SU-DHL-6 (cell line): ENCODE results near the gene NHLRC2.

ENCODE experiments used
- H2AFZ ChIP-seq: fragments of 200-600 bp; sonication (generic); 2 replicates; pipeline ENCODE4 v1.6.1; 2014; ENCODE audit warnings: low read depth, mild to moderate bottlenecking, moderate library complexity, mixed read lengths, antibody characterized with exemption, low read length; ENCODE audit not compliant: severe bottlenecking
- H3F3A ChIP-seq: fragments of 200-600 bp; shearing (Covaris generic); 2 replicates; pipeline ENCODE4 v1.6.0; 2016; ENCODE audit warnings: antibody characterized with exemption, mild to moderate bottlenecking; ENCODE audit not compliant: insufficient read depth
- H3K27ac ChIP-seq: fragments of 200-600 bp; sonication (generic); 2 replicates; pipeline ENCODE4 v1.5.1; 2016; ENCODE audit warnings: low read depth, mild to moderate bottlenecking, low read length, moderate library complexity, mixed read lengths
- H3K27me3 ChIP-seq: fragments of 200-600 bp; sonication (generic), shearing (Covaris generic); 2 replicates; pipeline ENCODE4 v1.6.0; 2014; ENCODE audit warnings: mild to moderate bottlenecking, low read length
- H3K36me3 ChIP-seq: fragments of 200-600 bp; sonication (generic); 2 replicates; pipeline ENCODE4 v1.6.1; 2014; ENCODE audit warnings: mild to moderate bottlenecking, low read length, mixed read lengths
- H3K4me2 ChIP-seq: fragments of 300-600, 200-600 bp; shearing (Covaris generic), sonication (generic); 2 replicates; pipeline ENCODE4 v1.6.0; 2014; ENCODE audit warnings: low read length, low read depth, mild to moderate bottlenecking; ENCODE audit not compliant: poor library complexity, severe bottlenecking
- H3K4me3 ChIP-seq: fragments of 200-600 bp; sonication (generic); 2 replicates; pipeline ENCODE4 v1.5.1; 2014; ENCODE audit warnings: antibody characterized with exemption, low read length, mild to moderate bottlenecking, mixed read lengths; ENCODE audit not compliant: insufficient read depth, poor library complexity, severe bottlenecking
- H3K79me2 ChIP-seq: fragments of 200-600 bp; sonication (generic); 2 replicates; pipeline ENCODE4 v1.6.1; 2014; ENCODE audit warnings: mild to moderate bottlenecking, low read length, moderate library complexity; ENCODE audit not compliant: insufficient read depth
- H3K9ac ChIP-seq: fragments of 200-600 bp; sonication (generic); 2 replicates; pipeline ENCODE4 v1.7.0; 2014; ENCODE audit warnings: mild to moderate bottlenecking, low read length
- H3K9me2 ChIP-seq: fragments of 200-600 bp; sonication (generic); replicated peaks from 2 replicates; pipeline ENCODE4 v1.6.1; 2014; ENCODE audit warnings: low read length; ENCODE audit not compliant: insufficient read depth
- H3K9me3 ChIP-seq: fragments of 200-600 bp; sonication (generic); 2 replicates; pipeline ENCODE4 v1.6.1; 2014; ENCODE audit warnings: low read length, mixed read lengths; ENCODE audit not compliant: insufficient read depth
- H4K20me1 ChIP-seq: fragments of 200-600 bp; sonication (generic); 2 replicates; pipeline ENCODE4 v1.6.1; 2014; ENCODE audit warnings: low read depth, mild to moderate bottlenecking, antibody characterized with exemption, low read length, moderate library complexity, mixed read lengths
- EZH2phosphoT487 ChIP-seq: fragments of 200-600 bp; sonication (generic), shearing (Covaris generic); conservative IDR thresholded peaks from 2 replicates; pipeline ENCODE4 v1.6.1; 2018; ENCODE audit warnings: mild to moderate bottlenecking, antibody characterized with exemption, low read length, moderate library complexity, mixed read lengths
- TF ChIP-seq, protein P1 (sequence below): fragments of 200-600 bp; sonication (generic); IDR thresholded peaks from one replicate; pipeline ENCODE4 v1.5.1; 2017; ENCODE audit warnings: antibody characterized with exemption, mild to moderate bottlenecking, low read length, moderate library complexity; ENCODE audit not compliant: insufficient read depth, poor library complexity, severe bottlenecking

Gene NHLRC2

DNA sequence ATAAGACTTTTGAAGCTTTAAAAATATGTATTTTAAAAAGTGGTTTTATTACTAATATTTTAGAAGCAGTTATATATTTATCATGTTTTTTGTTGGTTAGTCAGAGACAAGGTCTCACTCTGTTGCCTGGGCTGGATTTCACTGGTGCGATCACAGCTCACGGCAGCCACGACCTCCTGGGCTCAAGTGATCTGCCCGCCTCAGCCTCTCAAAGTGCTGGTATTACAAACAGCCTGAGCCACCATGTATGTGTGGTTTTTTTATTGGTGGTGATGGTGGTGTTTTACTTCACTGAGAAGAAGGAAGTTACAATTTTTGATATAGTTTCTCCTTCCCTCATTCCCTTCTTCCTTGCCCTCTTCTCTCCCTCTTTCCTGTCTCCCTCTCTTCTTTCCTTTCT lies 13.4 kb downstream of the NHLRC2 start:
- Histone ChIP-seq H3K9me3 (no peaks in the 10 kb centered on the region), H3K36me3 (peaks cover 13% of the 10 kb centered on the region; the same call in 1 of the 2 replicates), H3F3A (peaks cover 11% of the 10 kb centered on the region; the same call in 1 of the 2 replicates), H3K4me2 (no peak overlapping the region), H3K9ac (no peak overlapping the region), H3K9me2 (no peaks in the 10 kb centered on the region), H4K20me1 (no peaks in the 10 kb centered on the region), H3K4me3 (no peak overlapping the region), H3K27ac (no peak overlapping the region), H3K79me2 (peaks cover 44% of the 10 kb centered on the region), H3K27me3 (no peaks in the 10 kb centered on the region), H2AFZ (no peak overlapping the region)
- no peak for TF ChIP-seq EZH2phosphoT487

DNA sequence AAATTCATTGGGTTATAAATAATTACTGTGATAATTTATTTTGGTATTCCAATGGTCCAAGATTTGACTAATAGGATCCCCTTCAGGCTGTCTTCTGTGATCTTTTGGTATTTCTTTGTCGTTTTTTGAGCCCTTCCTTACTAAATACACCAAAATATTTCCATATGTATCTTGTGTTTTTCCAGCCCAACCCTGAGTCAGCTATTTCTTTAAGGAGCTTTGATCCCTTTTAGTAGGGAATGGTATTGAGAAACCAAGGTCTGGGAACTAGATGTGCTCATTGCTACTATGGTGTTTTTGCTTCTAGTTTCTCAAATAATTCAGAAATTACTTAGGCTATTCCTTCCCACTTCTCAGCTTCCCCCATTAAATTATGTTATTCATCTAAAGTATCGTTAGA lies 15.3 kb downstream of the NHLRC2 start:
- Histone ChIP-seq H3K4me2 (no peak overlapping the region), H3K79me2 (peaks cover 52% of the 10 kb centered on the region), H3K4me3 (no peak overlapping the region), H3K9ac (no peak overlapping the region), H3K27ac (no peak overlapping the region), H2AFZ (no peak overlapping the region), H4K20me1 (no peaks in the 10 kb centered on the region), H3K27me3 (no peaks in the 10 kb centered on the region), H3K9me2 (no peaks in the 10 kb centered on the region), H3K36me3 (peaks cover 7% of the 10 kb centered on the region; the same call in 1 of the 2 replicates), H3K9me3 (no peaks in the 10 kb centered on the region), H3F3A (peaks cover 11% of the 10 kb centered on the region; the same call in 1 of the 2 replicates)
- TF ChIP-seq EZH2phosphoT487 = no peak
- TF ChIP-seq, protein P1, sequence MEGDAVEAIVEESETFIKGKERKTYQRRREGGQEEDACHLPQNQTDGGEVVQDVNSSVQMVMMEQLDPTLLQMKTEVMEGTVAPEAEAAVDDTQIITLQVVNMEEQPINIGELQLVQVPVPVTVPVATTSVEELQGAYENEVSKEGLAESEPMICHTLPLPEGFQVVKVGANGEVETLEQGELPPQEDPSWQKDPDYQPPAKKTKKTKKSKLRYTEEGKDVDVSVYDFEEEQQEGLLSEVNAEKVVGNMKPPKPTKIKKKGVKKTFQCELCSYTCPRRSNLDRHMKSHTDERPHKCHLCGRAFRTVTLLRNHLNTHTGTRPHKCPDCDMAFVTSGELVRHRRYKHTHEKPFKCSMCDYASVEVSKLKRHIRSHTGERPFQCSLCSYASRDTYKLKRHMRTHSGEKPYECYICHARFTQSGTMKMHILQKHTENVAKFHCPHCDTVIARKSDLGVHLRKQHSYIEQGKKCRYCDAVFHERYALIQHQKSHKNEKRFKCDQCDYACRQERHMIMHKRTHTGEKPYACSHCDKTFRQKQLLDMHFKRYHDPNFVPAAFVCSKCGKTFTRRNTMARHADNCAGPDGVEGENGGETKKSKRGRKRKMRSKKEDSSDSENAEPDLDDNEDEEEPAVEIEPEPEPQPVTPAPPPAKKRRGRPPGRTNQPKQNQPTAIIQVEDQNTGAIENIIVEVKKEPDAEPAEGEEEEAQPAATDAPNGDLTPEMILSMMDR = no peak

DNA sequence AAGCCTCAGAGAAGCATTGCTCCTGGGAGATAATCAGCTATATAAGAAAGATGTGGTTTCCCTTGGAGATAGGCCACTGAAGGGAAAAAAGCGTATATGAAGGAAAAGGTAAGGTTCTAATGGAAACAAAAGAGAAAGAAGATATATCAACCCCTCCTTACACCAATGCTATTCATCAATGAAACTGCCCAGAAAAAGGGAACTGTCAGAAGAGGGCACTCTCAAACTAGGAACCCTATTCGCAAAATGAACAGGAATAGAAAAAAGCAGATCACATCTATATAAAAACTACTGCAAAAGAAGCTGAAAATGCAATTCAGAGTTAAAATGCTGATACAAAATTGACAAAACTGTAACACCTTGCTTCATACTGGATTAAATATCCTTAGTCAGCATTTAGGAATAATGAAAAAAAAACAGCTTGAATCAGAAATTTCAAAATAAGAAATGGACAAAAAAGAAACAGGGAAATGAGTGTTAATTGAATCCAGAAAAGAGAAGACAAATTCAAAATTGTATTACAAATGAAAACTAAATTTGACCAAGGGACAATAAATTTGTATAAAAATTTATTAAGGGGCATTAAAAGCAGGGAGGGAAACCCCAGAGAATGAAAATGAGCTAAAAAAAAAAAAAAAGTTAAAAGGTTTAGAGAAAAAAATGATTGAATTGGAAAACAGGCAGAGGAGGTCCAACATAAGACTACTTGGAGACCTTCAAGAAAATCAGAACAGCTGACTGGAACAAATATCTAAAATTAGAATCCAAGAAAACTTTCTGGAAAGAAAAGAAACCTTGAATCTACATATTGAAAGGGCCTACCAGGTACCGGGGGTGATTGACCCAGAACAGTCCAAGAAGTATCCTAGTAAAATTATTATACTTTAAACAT lies 17.9 kb downstream of the NHLRC2 start:
- H3K79me2 ChIP-seq = peaks cover 51% of the 10 kb centered on the region
- no peak for TF ChIP-seq EZH2phosphoT487
- TF ChIP-seq, protein P1 = peak; percentile 17
- no peak overlapping the region for H3K4me3 ChIP-seq
- H3F3A ChIP-seq = 0 out of 2 replicates have a peak, but pooled peaks cover 3% of the 10 kb centered on the region
- H2AFZ ChIP-seq = no peak overlapping the region
- peak overlapping the region; percentile 7; the same call in 1 of the 2 replicates for H3K9ac ChIP-seq
- H4K20me1 ChIP-seq = no peaks in the 10 kb centered on the region
- H3K9me3 ChIP-seq = no peaks in the 10 kb centered on the region
- no peak overlapping the region for H3K4me2 ChIP-seq
- H3K27ac ChIP-seq = no peak overlapping the region
- H3K36me3 ChIP-seq = peaks cover 9% of the 10 kb centered on the region
- no peaks in the 10 kb centered on the region for H3K27me3 ChIP-seq
- H3K9me2 ChIP-seq = no peaks in the 10 kb centered on the region

DNA sequence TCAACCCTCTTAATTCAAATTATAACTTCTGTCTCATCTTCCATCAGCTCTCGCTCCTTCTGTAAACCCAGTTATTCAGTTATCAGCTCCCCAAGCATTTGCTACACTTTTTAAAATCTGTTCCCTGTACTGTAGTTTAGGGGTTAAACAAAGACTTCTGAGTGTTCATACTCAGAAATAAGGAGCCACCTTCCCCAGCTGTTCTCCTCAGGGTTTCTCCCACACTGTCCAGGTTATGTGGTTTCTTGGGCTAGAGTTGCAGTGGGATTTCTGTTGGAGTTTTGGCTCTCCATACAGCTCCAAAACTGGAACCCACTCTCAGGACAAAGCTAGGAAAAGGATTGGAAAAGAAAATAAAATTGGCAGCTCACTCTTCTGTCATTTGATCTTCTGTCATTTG lies 20.8 kb downstream of the NHLRC2 start:
- no peaks in the 10 kb centered on the region for H3K9me3 ChIP-seq
- no peaks in the 10 kb centered on the region for H3K27me3 ChIP-seq
- no peak overlapping the region for H3K4me3 ChIP-seq
- no peaks in the 10 kb centered on the region for H3K9me2 ChIP-seq
- H2AFZ ChIP-seq = no peak overlapping the region
- 0 out of 2 replicates have a peak, but pooled peaks cover 3% of the 10 kb centered on the region for H3F3A ChIP-seq
- no peak overlapping the region for H3K27ac ChIP-seq
- H3K36me3 ChIP-seq = peaks cover 18% of the 10 kb centered on the region
- H3K4me2 ChIP-seq = no peak overlapping the region
- peaks cover 29% of the 10 kb centered on the region for H3K79me2 ChIP-seq
- no peak overlapping the region for H3K9ac ChIP-seq
- H4K20me1 ChIP-seq = no peaks in the 10 kb centered on the region
- TF ChIP-seq, protein P1 = no peak
- TF ChIP-seq EZH2phosphoT487 = no peak
